Stimulated activated memory B cell treated with anti-CD40 and anti-IgM and Interleukin-4, amounts not matched to agents 10 μg/mL and 1 μg/mL and 100 μg/mL, for 72 hours (primary cell): ENCODE data around the gene KAT7.

Experiments
- ATAC-seq: fragments of 150-1000 bp; cut with Tn5 transposase; 2 replicates; pipeline ENCODE4 v1.10.0; 2021
- H3K27ac Mint-ChIP-seq: one replicate; pipeline ENCODE4 v1.8.0; 2022; ENCODE audit warnings: mild to moderate bottlenecking, mixed read lengths
- H3K27me3 Mint-ChIP-seq: one replicate; pipeline ENCODE4 v1.8.0; 2022; ENCODE audit warnings: mixed read lengths
- H3K36me3 Mint-ChIP-seq: one replicate; pipeline ENCODE4 v1.8.0; 2022; ENCODE audit warnings: mixed read lengths
- H3K4me1 Mint-ChIP-seq: one replicate; pipeline ENCODE4 v1.8.0; 2022; ENCODE audit warnings: mixed read lengths
- H3K4me3 Mint-ChIP-seq: one replicate; pipeline ENCODE4 v1.8.0; 2022; ENCODE audit warnings: mild to moderate bottlenecking, moderate library complexity, mixed read lengths
- H3K9me3 Mint-ChIP-seq: one replicate; pipeline ENCODE4 v1.8.0; 2022; ENCODE audit warnings: mixed read lengths

Gene KAT7

DNA sequence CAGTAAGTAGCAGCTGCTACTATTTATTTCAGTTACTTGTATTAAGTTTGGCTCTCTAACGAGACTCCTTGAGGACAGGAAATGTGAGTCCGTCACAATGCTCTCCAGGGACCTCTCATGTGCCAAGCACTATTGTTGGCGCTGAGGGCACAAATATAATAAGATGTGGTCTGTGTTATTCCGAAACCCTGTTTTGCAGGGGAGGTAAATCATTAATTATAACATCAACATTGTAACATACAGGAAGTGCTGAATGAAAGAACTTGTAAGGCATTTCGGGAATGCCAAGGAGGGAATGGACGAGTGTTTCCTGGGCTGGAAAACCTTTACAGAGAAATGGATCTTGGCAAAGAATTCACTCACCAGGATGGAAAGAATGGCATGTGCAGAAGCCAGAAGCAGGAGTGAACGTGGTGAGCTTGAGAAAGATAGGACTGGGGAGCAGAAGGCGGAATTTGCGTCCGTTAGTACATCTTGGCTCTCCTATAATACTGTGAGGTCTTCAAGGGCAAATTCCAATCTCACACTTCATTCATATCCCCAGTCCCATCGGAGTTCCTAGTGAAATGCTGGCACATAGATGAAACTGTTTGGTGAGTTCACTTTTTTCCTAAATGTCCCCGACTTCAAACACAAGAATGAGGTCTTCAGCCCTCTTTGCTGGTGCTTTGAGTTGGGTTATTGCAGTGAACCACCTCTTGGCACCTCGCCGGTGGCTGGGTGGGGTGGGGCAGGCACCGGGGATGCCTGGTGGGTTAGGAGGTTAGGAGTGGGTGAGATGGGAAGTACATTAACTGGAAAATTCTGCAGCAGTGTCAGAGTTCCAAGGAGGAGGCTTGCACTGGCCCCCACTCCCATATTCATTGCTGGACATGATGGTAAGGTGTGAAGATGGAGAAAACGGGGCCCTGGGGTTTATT, 47.9 kb downstream of the KAT7 start:
- no peaks in the 10 kb centered on the region for H3K27me3 Mint-ChIP-seq
- H3K4me1 Mint-ChIP-seq, result peaks cover 11% of the 10 kb centered on the region
- ATAC-seq, result no peak
- H3K36me3 Mint-ChIP-seq, result peaks cover 51% of the 10 kb centered on the region
- H3K27ac Mint-ChIP-seq, result no peak overlapping the region
- no peaks in the 10 kb centered on the region for H3K9me3 Mint-ChIP-seq
- no peak overlapping the region for H3K4me3 Mint-ChIP-seq

DNA sequence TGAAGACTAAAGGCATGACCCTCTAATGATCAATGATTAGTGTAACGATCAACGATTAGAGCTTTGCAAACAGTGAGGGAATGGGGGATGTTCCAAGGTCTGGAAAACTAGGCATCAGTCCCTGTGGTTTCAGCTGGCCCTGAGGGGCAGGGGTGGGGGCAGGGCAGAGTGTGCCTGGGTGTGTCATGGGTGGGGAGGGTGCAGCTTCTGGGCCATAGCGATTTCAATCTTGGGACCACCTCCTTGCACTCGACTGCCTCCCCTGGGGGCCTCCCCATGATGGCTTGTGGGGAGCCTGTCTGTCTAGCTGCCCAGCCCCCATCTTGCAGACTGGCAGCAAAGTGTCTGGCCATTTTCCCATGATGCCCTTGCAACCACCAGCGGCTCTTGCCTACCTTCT, 51.0 kb downstream of the KAT7 start:
- Mint-ChIP-seq H3K9me3 (no peaks in the 10 kb centered on the region), H3K36me3 (peaks cover 38% of the 10 kb centered on the region), H3K4me1 (peaks cover 11% of the 10 kb centered on the region), H3K27ac (no peak overlapping the region), H3K4me3 (no peak overlapping the region), H3K27me3 (no peaks in the 10 kb centered on the region)
- no peak for ATAC-seq

DNA sequence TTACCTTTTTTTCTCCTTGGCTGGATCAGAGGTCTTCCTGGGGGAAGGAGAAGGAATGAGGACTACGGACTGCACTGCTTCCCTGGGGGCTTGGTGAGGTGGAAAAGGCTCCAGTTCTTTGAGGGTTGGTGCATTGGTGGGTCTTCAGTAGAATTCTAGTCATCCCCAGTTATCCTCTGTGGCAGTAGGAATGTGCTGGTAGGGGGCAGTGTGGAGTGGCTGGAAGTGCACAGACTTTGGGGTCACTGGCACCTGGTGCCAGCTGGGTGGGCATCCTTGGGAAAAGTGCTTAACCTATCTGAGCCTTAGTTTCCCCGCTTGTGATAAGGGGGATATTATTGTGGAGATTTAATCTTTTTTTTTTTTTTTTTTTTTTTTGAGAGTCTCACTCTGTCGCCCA, 53.1 kb downstream of the KAT7 start:
- Mint-ChIP-seq H3K27me3 (no peaks in the 10 kb centered on the region), H3K4me3 (no peak overlapping the region), H3K9me3 (no peaks in the 10 kb centered on the region), H3K27ac (no peak overlapping the region), H3K36me3 (peaks cover 22% of the 10 kb centered on the region), H3K4me1 (no peaks in the 10 kb centered on the region)
- ATAC-seq, result no peak

GRCh38 chr17:49842371-49842770, 53.9 kb downstream of the KAT7 start:
- no peak for ATAC-seq
- Mint-ChIP-seq H3K36me3 (peaks cover 20% of the 10 kb centered on the region), H3K27ac (no peak overlapping the region), H3K4me1 (no peaks in the 10 kb centered on the region), H3K4me3 (no peak overlapping the region), H3K27me3 (no peaks in the 10 kb centered on the region), H3K9me3 (no peaks in the 10 kb centered on the region)

GRCh38 chr17:49842846-49843245, 54.4 kb downstream of the KAT7 start:
- Mint-ChIP-seq H3K4me3 (no peak overlapping the region), H3K4me1 (no peaks in the 10 kb centered on the region), H3K27me3 (no peaks in the 10 kb centered on the region), H3K36me3 (peaks cover 20% of the 10 kb centered on the region), H3K27ac (no peak overlapping the region), H3K9me3 (no peaks in the 10 kb centered on the region)
- ATAC-seq, result no peak

DNA sequence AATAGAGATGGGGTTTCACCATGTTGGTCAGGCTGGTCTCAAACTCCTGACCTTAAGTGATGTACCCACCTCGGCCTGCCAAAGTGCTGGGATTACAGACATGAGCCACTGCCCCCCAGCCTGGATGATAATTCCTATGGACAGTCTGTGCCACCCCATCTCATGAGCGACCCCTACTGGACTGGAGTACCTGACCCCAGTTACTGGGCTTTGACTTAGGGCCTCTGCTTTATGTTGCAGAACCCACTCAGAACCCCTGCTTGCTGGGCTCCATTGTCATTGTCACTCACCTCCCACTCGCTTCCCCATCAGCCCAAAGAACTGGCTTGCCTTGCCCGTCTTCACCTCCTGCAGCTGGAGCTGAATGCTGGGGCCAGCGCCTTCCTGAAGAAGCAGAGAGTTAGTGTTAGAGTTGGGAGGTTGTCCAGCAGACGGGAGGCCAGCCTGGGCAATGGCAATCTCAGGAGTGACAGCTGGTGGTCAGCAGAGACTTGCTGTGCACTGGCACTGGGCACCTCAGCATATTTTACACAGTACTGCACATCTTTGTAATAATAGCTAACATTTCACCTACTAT, 55.4 kb downstream of the KAT7 start:
- Mint-ChIP-seq H3K27me3 (no peaks in the 10 kb centered on the region), H3K4me1 (no peaks in the 10 kb centered on the region), H3K4me3 (no peak overlapping the region), H3K36me3 (peaks cover 18% of the 10 kb centered on the region), H3K27ac (no peak overlapping the region), H3K9me3 (no peaks in the 10 kb centered on the region)
- ATAC-seq, result no peak

DNA sequence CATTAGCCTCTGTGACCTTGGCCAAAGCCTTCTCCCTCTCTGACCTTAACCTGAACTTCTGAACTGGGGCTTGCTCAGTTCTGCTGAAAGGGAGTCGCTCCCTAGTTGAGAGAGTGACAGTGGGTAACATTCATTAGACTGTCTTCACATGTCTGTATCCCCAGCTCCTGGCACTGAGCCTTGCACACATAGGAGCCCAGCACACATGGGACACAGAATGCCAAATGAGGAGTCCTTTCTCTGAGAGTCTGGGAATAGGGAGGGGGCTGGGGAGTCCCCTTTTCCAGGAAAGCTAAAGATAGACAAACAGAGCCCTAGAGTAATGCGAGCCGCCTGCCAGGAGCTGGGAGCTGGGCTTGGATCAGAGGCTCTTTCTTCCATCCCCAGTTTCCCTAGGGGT, 56.8 kb downstream of the KAT7 start:
- no peaks in the 10 kb centered on the region for H3K27me3 Mint-ChIP-seq
- no peak overlapping the region for H3K27ac Mint-ChIP-seq
- no peak overlapping the region for H3K4me3 Mint-ChIP-seq
- ATAC-seq, result no peak
- H3K4me1 Mint-ChIP-seq, result no peaks in the 10 kb centered on the region
- peaks cover 15% of the 10 kb centered on the region for H3K36me3 Mint-ChIP-seq
- H3K9me3 Mint-ChIP-seq, result no peaks in the 10 kb centered on the region

DNA sequence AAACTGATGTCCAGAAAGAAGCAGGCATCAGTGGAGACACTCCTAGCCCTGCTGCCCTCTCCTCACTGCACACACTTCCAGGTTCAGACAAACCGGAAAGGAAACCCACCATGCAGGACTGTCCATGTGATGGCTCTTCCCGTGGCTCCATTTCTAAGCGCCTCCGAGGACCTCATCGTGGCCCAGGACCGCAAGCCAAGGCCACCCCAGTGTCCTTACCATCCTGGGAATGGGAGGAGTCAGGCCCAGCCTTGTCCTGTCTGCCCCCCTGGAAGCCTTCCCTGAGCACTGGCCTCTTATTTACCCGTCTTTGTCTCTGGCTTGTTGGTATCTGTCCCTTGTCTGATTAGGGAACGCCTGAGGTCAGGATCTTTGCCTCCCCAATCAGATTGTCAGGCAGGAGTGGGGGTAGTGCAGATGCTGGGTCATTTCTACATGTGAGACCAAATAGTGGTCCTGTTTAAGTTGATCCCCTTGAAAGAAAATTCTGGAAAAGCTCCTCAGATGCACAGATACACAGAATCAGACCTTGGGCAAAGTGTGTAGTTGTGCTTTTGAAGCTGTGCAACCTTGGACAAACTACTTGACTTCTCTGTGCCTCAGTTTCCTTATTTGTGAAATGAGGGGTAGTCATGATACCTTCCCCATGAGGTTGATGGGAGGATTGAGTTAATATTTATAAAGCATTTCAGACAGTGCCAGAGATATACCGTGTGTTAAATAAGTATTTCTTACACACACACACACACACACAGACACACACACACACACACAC, 58.6 kb downstream of the KAT7 start:
- no peak for ATAC-seq
- Mint-ChIP-seq H3K27me3 (peaks cover 3% of the 10 kb centered on the region), H3K9me3 (no peaks in the 10 kb centered on the region), H3K27ac (no peak overlapping the region), H3K4me1 (peaks cover 6% of the 10 kb centered on the region), H3K4me3 (no peak overlapping the region), H3K36me3 (peaks cover 11% of the 10 kb centered on the region)

GRCh38 chr17:49848019-49848473, 59.6 kb downstream of the KAT7 start, which contains the start of gene TAC4:
Gene TAC4, minus strand, starts transcription at chr17:49848069. Its CDS starts 52 bp downstream, at chr17:49848017.
- H3K36me3 Mint-ChIP-seq, result peaks cover 5% of the 10 kb centered on the region
- peaks cover 10% of the 10 kb centered on the region for H3K27me3 Mint-ChIP-seq
- H3K4me3 Mint-ChIP-seq, result no peak within 1 kb of the TSS
- no peak for ATAC-seq
- H3K27ac Mint-ChIP-seq, result no peak within 1 kb of the TSS
- H3K9me3 Mint-ChIP-seq, result no peaks in the 10 kb centered on the region
- peaks cover 6% of the 10 kb centered on the region for H3K4me1 Mint-ChIP-seq

- Mint-ChIP-seq H3K4me1 (peaks cover 6% of the 10 kb centered on the region), H3K27ac (no peak overlapping the region), H3K36me3 (peaks cover 4% of the 10 kb centered on the region), H3K9me3 (no peaks in the 10 kb centered on the region), H3K27me3 (peaks cover 17% of the 10 kb centered on the region), H3K4me3 (no peak overlapping the region)
- ATAC-seq, result no peak
Measured at GRCh38 chr17:49848739-49849138, 60.3 kb downstream of the KAT7 start.

DNA sequence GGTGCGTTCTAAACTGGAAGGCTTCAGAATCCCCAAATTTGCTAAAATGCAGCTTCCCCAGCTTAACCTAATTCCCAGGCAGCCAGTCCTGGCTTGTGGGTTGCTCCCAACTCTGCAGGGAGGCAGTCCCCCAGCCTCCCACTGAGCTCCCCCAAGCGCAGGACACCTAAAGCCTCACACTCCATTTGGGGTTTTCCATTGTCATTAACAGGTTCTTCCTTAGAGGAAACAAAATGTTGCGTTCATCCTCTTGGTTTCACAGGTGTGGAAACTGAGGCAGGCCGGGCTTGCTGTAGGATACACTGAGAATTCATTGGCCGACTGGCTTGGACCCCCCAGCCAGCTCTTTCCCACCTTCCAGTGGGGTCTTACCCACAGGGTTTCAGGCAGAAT, 61.7 kb downstream of the KAT7 start:
- Mint-ChIP-seq H3K9me3 (no peaks in the 10 kb centered on the region), H3K27ac (peak overlapping the region; percentile 77), H3K4me1 (peaks cover 6% of the 10 kb centered on the region), H3K4me3 (no peak overlapping the region), H3K36me3 (no peaks in the 10 kb centered on the region), H3K27me3 (peaks cover 31% of the 10 kb centered on the region)
- ATAC-seq, result no peak

- peak; percentile 49 for ATAC-seq
- peaks cover 6% of the 10 kb centered on the region for H3K4me1 Mint-ChIP-seq
- H3K4me3 Mint-ChIP-seq, result peak overlapping the region; percentile 91
- H3K36me3 Mint-ChIP-seq, result no peaks in the 10 kb centered on the region
- H3K27me3 Mint-ChIP-seq, result peaks cover 33% of the 10 kb centered on the region
- H3K27ac Mint-ChIP-seq, result peak overlapping the region; percentile 77
- no peaks in the 10 kb centered on the region for H3K9me3 Mint-ChIP-seq
Measured at GRCh38 chr17:49850772-49851386, 62.4 kb downstream of the KAT7 start.

GRCh38 chr17:49851387-49852291, 63.2 kb downstream of the KAT7 start:
- H3K27me3 Mint-ChIP-seq, result peaks cover 33% of the 10 kb centered on the region
- H3K36me3 Mint-ChIP-seq, result no peaks in the 10 kb centered on the region
- peak overlapping the region; percentile 77 for H3K27ac Mint-ChIP-seq
- peak overlapping the region; percentile 80 for H3K4me3 Mint-ChIP-seq
- peaks cover 6% of the 10 kb centered on the region for H3K4me1 Mint-ChIP-seq
- ATAC-seq, result peak; percentile 53
- H3K9me3 Mint-ChIP-seq, result no peaks in the 10 kb centered on the region

DNA sequence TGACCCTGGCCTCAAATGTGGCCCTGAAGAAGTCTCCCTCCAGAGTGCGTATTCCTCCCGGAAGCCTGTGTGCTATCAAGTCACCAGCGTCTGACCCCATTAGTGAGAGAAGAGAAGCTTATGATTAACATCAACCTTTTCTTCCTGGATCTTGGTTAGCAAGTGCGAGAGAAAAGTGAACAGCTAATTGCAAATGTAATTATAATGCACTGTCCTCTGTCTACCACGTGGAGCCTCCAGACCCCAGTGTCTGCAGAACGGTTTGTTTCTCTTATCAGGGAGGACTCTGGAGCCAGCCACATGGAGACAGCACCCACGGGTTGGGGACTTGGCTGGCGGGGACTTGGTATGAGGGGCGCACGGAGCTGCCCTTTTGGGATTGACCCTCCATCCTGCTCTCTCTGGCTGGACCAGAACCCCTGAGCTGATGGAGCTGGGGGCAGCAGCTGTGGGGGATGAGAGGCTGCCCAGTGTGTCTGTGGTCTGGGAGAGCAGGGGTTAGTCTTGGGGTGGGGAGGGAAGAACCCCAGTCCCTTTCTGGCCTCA, 65.1 kb downstream of the KAT7 start:
- Mint-ChIP-seq H3K9me3 (no peaks in the 10 kb centered on the region), H3K4me3 (no peak overlapping the region), H3K27me3 (peaks cover 39% of the 10 kb centered on the region), H3K4me1 (peaks cover 6% of the 10 kb centered on the region), H3K27ac (no peak overlapping the region), H3K36me3 (no peaks in the 10 kb centered on the region)
- ATAC-seq, result no peak
